IMR-90 (cell line): ENCODE measurements around the gene IQSEC1.

Source experiments
- BHLHE40 ChIP-seq: fragments of 150-350 bp; IDR thresholded peaks from 2 replicates; pipeline ENCODE4 v1.6.1; 2016; ENCODE audit warnings: mild to moderate bottlenecking, low read depth, low read length
- CEBPB ChIP-seq: IDR thresholded peaks from 2 replicates; pipeline ENCODE4 v1.6.1; 2012; ENCODE audit warnings: low read depth, low read length, improper control_type of control experiment
- CTCF ChIP-seq: conservative IDR thresholded peaks from 2 replicates; pipeline ENCODE4 v1.5.1; 2012; ENCODE audit warnings: mild to moderate bottlenecking, low read depth, low read length, improper control_type of control experiment
- ELK1 ChIP-seq: fragments of 150-350 bp; IDR thresholded peaks from 2 replicates; pipeline ENCODE4 v1.6.1; 2016; ENCODE audit warnings: low read depth, mild to moderate bottlenecking, low read length, moderate library complexity, borderline replicate concordance
- FOS ChIP-seq: fragments of 150-350 bp; IDR thresholded peaks from 2 replicates; pipeline ENCODE4 v1.6.1; 2016; ENCODE audit warnings: low read depth, low read length
- MAFK ChIP-seq: IDR thresholded peaks from 2 replicates; pipeline ENCODE4 v1.6.1; 2012; ENCODE audit warnings: low read depth, low read length, improper control_type of control experiment
- MAZ ChIP-seq: IDR thresholded peaks from 2 replicates; pipeline ENCODE4 v1.6.1; 2012; ENCODE audit warnings: low read depth, mild to moderate bottlenecking, low read length, improper control_type of control experiment, moderate library complexity, borderline replicate concordance
- POLR2A ChIP-seq: IDR thresholded peaks from 2 replicates; pipeline ENCODE4 v1.6.1; 2012; ENCODE audit warnings: mild to moderate bottlenecking, low read depth, low read length
- RAD21 ChIP-seq: IDR thresholded peaks from 2 replicates; pipeline ENCODE4 v1.6.1; 2012; ENCODE audit warnings: low read length, improper control_type of control experiment
- RCOR1 ChIP-seq: IDR thresholded peaks from 2 replicates; pipeline ENCODE4 v1.6.1; 2012; ENCODE audit warnings: mild to moderate bottlenecking, low read length, improper control_type of control experiment; ENCODE audit not compliant: insufficient replicate concordance
- RFX5 ChIP-seq: IDR thresholded peaks from 2 replicates; pipeline ENCODE4 v1.8.0; 2012; ENCODE audit warnings: low read depth, mild to moderate bottlenecking, low read length, moderate library complexity
- USF2 ChIP-seq: fragments of 150-350 bp; IDR thresholded peaks from 2 replicates; pipeline ENCODE4 v1.6.1; 2017; ENCODE audit warnings: mild to moderate bottlenecking, antibody characterized with exemption, low read length, low read depth

GRCh38 chr3:13077431-13078162, 4.4 kb upstream of the IQSEC1 start:
- no peak for TF ChIP-seq CTCF
- TF ChIP-seq POLR2A: no peak
- no peak for TF ChIP-seq RFX5
- no peak for TF ChIP-seq MAFK
- TF ChIP-seq USF2: no peak
- TF ChIP-seq FOS: no peak
- no peak for TF ChIP-seq RAD21
- TF ChIP-seq BHLHE40: no peak
- TF ChIP-seq ELK1: no peak
- no peak for TF ChIP-seq CEBPB
- TF ChIP-seq MAZ: no peak
- no peak for TF ChIP-seq RCOR1
